HepG2 (cell line): ENCODE measurements around the gene CCDC170. TPM values are rescaled to one million over a fixed set of nuclear protein-coding genes. Genes with fewer than 3 reads are reported as not detected.

Experiments used
- ARNTL ChIP-seq: sonication (generic); formaldehyde crosslinking; IDR thresholded peaks from 2 replicates; pipeline ENCODE4 v1.4.0; 2020; ENCODE audit warnings: mild to moderate bottlenecking, missing genetic modification reagents
- ATF7-NPFF ChIP-seq: sonication (generic); formaldehyde crosslinking; IDR thresholded peaks from 2 replicates; pipeline ENCODE4 v1.8.1; 2023; ENCODE audit warnings: mild to moderate bottlenecking, low read depth, missing genetic modification reagents, moderate library complexity
- DPF2 ChIP-seq: sonication (generic); formaldehyde crosslinking; IDR thresholded peaks from 2 replicates; pipeline ENCODE4 v1.4.0; 2020; ENCODE audit warnings: mild to moderate bottlenecking, low read depth, missing genetic modification reagents, borderline replicate concordance
- FOXP1 ChIP-seq, 2 experiments: fragments of 450-650 bp in 1 of 2; IDR thresholded peaks; 2 replicates each; pipeline ENCODE4 v1.6.1; 2017 to 2018; ENCODE audit warnings: antibody characterized with exemption in 1 of 2
- HOXA5 ChIP-seq: sonication (generic); formaldehyde crosslinking; IDR thresholded peaks from 2 replicates; pipeline ENCODE4 v1.4.0; 2020; ENCODE audit warnings: missing genetic modification reagents
- MAF1 ChIP-seq: sonication (generic); formaldehyde crosslinking; IDR thresholded peaks from 2 replicates; pipeline ENCODE4 v1.5.0; 2020; ENCODE audit warnings: missing genetic modification reagents, borderline replicate concordance
- PRMT3 ChIP-seq: sonication (generic); formaldehyde crosslinking; IDR thresholded peaks from 2 replicates; pipeline ENCODE4 v1.8.1; 2022; ENCODE audit warnings: low read depth, mild to moderate bottlenecking, moderate library complexity, missing genetic modification reagents, borderline replicate concordance
- RFX1 ChIP-seq: fragments of 450-650 bp; IDR thresholded peaks from 2 replicates; pipeline ENCODE4 v1.6.1; 2017
- TCF7L2 ChIP-seq: IDR thresholded peaks from 2 replicates; pipeline ENCODE4 v1.6.1; 2011; ENCODE audit warnings: mild to moderate bottlenecking, low read depth, low read length, moderate library complexity
- YY1 ChIP-seq: IDR thresholded peaks from 2 replicates; pipeline ENCODE4 v1.6.1; 2011; ENCODE audit warnings: low read length, low read depth, moderate library complexity, mild to moderate bottlenecking; ENCODE audit not compliant: insufficient read depth, insufficient replicate concordance
- ZNF207 ChIP-seq: fragments of 450-650 bp; IDR thresholded peaks from 2 replicates; pipeline ENCODE4 v1.6.1; 2016; ENCODE audit warnings: antibody characterized with exemption, borderline replicate concordance
- ZNF30 ChIP-seq: sonication (generic); formaldehyde crosslinking; IDR thresholded peaks from 2 replicates; pipeline ENCODE4 v1.5.0; 2020; ENCODE audit warnings: mild to moderate bottlenecking, missing genetic modification reagents
- ZNF432 ChIP-seq: sonication (generic); formaldehyde crosslinking; IDR thresholded peaks from 2 replicates; pipeline ENCODE4 v1.5.0; 2020; ENCODE audit warnings: missing genetic modification reagents, mild to moderate bottlenecking, borderline replicate concordance
- ZNF607 ChIP-seq: sonication (generic); formaldehyde crosslinking; IDR thresholded peaks from 2 replicates; pipeline ENCODE4 v1.5.1; 2020; ENCODE audit warnings: missing genetic modification reagents, mild to moderate bottlenecking, borderline replicate concordance
- ZNF7 ChIP-seq: IDR thresholded peaks from 2 replicates; pipeline ENCODE4 v1.6.1; 2016; ENCODE audit warnings: missing biosample characterization, missing genetic modification reagents
- ZNF772 ChIP-seq: sonication (generic); formaldehyde crosslinking; IDR thresholded peaks from 2 replicates; pipeline ENCODE4 v1.5.0; 2020; ENCODE audit warnings: mild to moderate bottlenecking, missing genetic modification reagents
- ZNF841 ChIP-seq: sonication (generic); formaldehyde crosslinking; IDR thresholded peaks from 2 replicates; pipeline ENCODE4 v1.8.1; 2023; ENCODE audit warnings: missing genetic modification reagents, borderline replicate concordance
- polyA plus RNA-seq, 8 experiments: library from polyadenylated mRNA; depleted of rRNA in 3 of 8; stranded (reverse) in 7 of 8; unstranded in 1 of 8; fragments of >200 nt; fragmentation: Illumina TruSeq in 4 of 8; extraction: Trizol in 4 of 8; gene quantifications; 2 replicates each; pipeline versions ENCODE4 v1.2.1 to v1.2.3, GENCODE V29; 2011 to 2016; ENCODE audit warnings: low read depth in 4 of 8, missing spikeins in 1 of 8, mixed read lengths in 1 of 8; ENCODE audit not compliant: insufficient read depth in 1 of 8
- total RNA-seq, 5 experiments: library from RNA; depleted of rRNA; stranded (reverse); fragments of >200 nt; fragmentation: Illumina TruSeq; extraction: Trizol; gene quantifications; 2 replicates each; pipeline ENCODE4 v1.2.3, GENCODE V29; 2016; ENCODE audit warnings: low read depth in 1 of 5
- TF ChIP-seq, protein P1 (sequence below): sonication (generic); formaldehyde crosslinking; IDR thresholded peaks from 2 replicates; pipeline ENCODE4 v1.8.0; 2022; ENCODE audit warnings: low read depth, missing genetic modification reagents
- TF ChIP-seq, protein P2 (sequence below): sonication (generic); formaldehyde crosslinking; IDR thresholded peaks from 2 replicates; pipeline ENCODE4 v1.4.0; 2020; ENCODE audit warnings: mild to moderate bottlenecking, low read depth, missing genetic modification reagents
- TF ChIP-seq, protein P3 (sequence below): sonication (generic); formaldehyde crosslinking; IDR thresholded peaks from 2 replicates; pipeline ENCODE4 v1.5.1; 2020; ENCODE audit warnings: missing genetic modification reagents, mild to moderate bottlenecking, borderline replicate concordance
- TF ChIP-seq, protein P4 (sequence below): sonication (generic); formaldehyde crosslinking; IDR thresholded peaks from 2 replicates; pipeline ENCODE4 v1.9.0; 2021; ENCODE audit warnings: missing genetic modification reagents, borderline replicate concordance

CCDC170 gene
- total and polyA plus RNA-seq, 2 of the 13 experiments (the other 11 are each of a cell fraction or from before 2014, with no cell fraction given): 0.90 to 5.1 TPM

- TF ChIP-seq ZNF607 (CRISPR knock-in tag): 0 out of 2 replicates have a peak, but pooled peaks have one; percentile 48
- TF ChIP-seq, protein P1, sequence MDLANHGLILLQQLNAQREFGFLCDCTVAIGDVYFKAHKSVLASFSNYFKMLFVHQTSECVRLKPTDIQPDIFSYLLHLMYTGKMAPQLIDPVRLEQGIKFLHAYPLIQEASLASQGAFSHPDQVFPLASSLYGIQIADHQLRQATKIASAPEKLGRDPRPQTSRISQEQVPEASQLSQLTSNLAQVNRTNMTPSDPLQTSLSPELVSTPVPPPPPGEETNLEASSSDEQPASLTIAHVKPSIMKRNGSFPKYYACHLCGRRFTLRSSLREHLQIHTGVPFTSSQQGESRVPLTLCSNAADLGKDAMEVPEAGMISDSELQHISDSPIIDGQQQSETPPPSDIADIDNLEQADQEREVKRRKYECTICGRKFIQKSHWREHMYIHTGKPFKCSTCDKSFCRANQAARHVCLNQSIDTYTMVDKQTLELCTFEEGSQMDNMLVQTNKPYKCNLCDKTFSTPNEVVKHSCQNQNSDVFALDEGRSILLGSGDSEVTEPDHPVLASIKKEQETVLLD (CRISPR knock-in tag): no peak; the same call in 1 of the 2 replicates
- no peak for TF ChIP-seq ZNF772
- no peak; the same call in 1 of the 2 replicates for TF ChIP-seq ARNTL (CRISPR knock-in tag)
- no peak; the same call in 1 of the 2 replicates for TF ChIP-seq ZNF30
- no peak; the same call in 1 of the 2 replicates for TF ChIP-seq DPF2 (CRISPR knock-in tag)
- no peak for TF ChIP-seq FOXP1 (IDR thresholded peaks at IDR 0.05)
- no peak for TF ChIP-seq FOXP1 (CRISPR knock-in tag; IDR thresholded peaks at IDR 0.05)
- TF ChIP-seq, protein P2, sequence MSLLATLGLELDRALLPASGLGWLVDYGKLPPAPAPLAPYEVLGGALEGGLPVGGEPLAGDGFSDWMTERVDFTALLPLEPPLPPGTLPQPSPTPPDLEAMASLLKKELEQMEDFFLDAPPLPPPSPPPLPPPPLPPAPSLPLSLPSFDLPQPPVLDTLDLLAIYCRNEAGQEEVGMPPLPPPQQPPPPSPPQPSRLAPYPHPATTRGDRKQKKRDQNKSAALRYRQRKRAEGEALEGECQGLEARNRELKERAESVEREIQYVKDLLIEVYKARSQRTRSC (CRISPR knock-in tag): no peak
- no peak for TF ChIP-seq ATF7-NPFF (CRISPR knock-in tag)
- no peak; the same call in 1 of the 2 replicates for TF ChIP-seq RFX1
- TF ChIP-seq PRMT3 (CRISPR knock-in tag): 0 out of 2 replicates have a peak, but pooled peaks have one; percentile 3
- no peak for TF ChIP-seq MAF1 (CRISPR knock-in tag)
- no peak for TF ChIP-seq ZNF207
- TF ChIP-seq, protein P3, sequence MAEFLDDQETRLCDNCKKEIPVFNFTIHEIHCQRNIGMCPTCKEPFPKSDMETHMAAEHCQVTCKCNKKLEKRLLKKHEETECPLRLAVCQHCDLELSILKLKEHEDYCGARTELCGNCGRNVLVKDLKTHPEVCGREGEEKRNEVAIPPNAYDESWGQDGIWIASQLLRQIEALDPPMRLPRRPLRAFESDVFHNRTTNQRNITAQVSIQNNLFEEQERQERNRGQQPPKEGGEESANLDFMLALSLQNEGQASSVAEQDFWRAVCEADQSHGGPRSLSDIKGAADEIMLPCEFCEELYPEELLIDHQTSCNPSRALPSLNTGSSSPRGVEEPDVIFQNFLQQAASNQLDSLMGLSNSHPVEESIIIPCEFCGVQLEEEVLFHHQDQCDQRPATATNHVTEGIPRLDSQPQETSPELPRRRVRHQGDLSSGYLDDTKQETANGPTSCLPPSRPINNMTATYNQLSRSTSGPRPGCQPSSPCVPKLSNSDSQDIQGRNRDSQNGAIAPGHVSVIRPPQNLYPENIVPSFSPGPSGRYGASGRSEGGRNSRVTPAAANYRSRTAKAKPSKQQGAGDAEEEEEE: no peak; the same call in 1 of the 2 replicates
- TF ChIP-seq ZNF841 (CRISPR knock-in tag): no peak
- no peak for TF ChIP-seq TCF7L2
- TF ChIP-seq ZNF432: no peak
- TF ChIP-seq YY1: no peak
- TF ChIP-seq, protein P4, sequence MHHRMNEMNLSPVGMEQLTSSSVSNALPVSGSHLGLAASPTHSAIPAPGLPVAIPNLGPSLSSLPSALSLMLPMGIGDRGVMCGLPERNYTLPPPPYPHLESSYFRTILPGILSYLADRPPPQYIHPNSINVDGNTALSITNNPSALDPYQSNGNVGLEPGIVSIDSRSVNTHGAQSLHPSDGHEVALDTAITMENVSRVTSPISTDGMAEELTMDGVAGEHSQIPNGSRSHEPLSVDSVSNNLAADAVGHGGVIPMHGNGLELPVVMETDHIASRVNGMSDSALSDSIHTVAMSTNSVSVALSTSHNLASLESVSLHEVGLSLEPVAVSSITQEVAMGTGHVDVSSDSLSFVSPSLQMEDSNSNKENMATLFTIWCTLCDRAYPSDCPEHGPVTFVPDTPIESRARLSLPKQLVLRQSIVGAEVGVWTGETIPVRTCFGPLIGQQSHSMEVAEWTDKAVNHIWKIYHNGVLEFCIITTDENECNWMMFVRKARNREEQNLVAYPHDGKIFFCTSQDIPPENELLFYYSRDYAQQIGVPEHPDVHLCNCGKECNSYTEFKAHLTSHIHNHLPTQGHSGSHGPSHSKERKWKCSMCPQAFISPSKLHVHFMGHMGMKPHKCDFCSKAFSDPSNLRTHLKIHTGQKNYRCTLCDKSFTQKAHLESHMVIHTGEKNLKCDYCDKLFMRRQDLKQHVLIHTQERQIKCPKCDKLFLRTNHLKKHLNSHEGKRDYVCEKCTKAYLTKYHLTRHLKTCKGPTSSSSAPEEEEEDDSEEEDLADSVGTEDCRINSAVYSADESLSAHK (CRISPR knock-in tag): no peak
- peak; percentile 25; the same call in 1 of the 2 replicates for TF ChIP-seq HOXA5 (CRISPR knock-in tag)
- TF ChIP-seq ZNF7 (CRISPR knock-in tag): no peak
Measured at GRCh38 chr6:151494235-151494935, 568 bp downstream of the CCDC170 start (continued).
